ENCODE results near the gene HAUS3.
"Not testable (repeated sequence)": the region's sequence is repeated elsewhere in the genome, so short reads cannot be mapped to it uniquely, and the experiment has no call there.

Gene HAUS3

GRCh38 chr4:2218436-2218835, 23.5 kb downstream of the HAUS3 start:
- DNase-seq (ENCODE audit: low read depth) = no peak

- DNase-seq (ENCODE audit: low read depth) = no peak
Measured at GRCh38 chr4:2217726-2218125, 24.2 kb downstream of the HAUS3 start.

- DNase-seq (ENCODE audit: low read depth) = no peak
Measured at GRCh38 chr4:2212831-2213230, 29.1 kb downstream of the HAUS3 start.

GRCh38 chr4:2202789-2203188, 39.1 kb downstream of the HAUS3 start:
- DNase-seq (ENCODE audit: low read depth) = not testable (repeated sequence)

GRCh38 chr4:2194496-2194895, 47.4 kb downstream of the HAUS3 start:
- DNase-seq (ENCODE audit: low read depth) = no peak

GRCh38 chr4:2193326-2193725, 48.6 kb downstream of the HAUS3 start:
- DNase-seq (ENCODE audit: low read depth) = no peak

- no peak for DNase-seq (ENCODE audit: low read depth)
Measured at GRCh38 chr4:2186865-2187172, 55.1 kb downstream of the HAUS3 start.

GRCh38 chr4:2186133-2186864, 55.6 kb downstream of the HAUS3 start:
- no peak for DNase-seq (ENCODE audit: low read depth)

GRCh38 chr4:2183394-2183793, 58.5 kb downstream of the HAUS3 start:
- no peak for DNase-seq (ENCODE audit: low read depth)

- no peak for DNase-seq (ENCODE audit: low read depth)
Measured at GRCh38 chr4:2182994-2183393, 58.9 kb downstream of the HAUS3 start.

- no peak for DNase-seq (ENCODE audit: low read depth)
Measured at GRCh38 chr4:2180410-2180809, 61.5 kb downstream of the HAUS3 start.

GRCh38 chr4:2179717-2180116, 62.2 kb downstream of the HAUS3 start:
- DNase-seq (ENCODE audit: low read depth) = no peak

- no peak for DNase-seq (ENCODE audit: low read depth)
Measured at GRCh38 chr4:2178986-2179385, 62.9 kb downstream of the HAUS3 start.

All from activated T-cell treated with anti-CD3 and anti-CD28 coated beads for 48 hours (primary cell).